SJSA1 (cell line): ENCODE data around the gene SLC39A1. TPM values are rescaled to one million over a fixed set of nuclear protein-coding genes. Genes with fewer than 3 reads are reported as not detected.
"Not testable (repeated sequence)": the region's sequence is repeated elsewhere in the genome, so short reads cannot be mapped to it uniquely, and the experiment has no call there.

Experiments used
- DNase-seq, 2 experiments: peaks; one replicate each; pipeline ENCODE4 v3.0.0-alpha.2; 2015 to 2020; ENCODE audit warnings: low spot score in 2 of 2, low read depth in 1 of 2
- H3K27ac ChIP-seq: fragments of 250-450 bp; sonication (Bioruptor Pico); 2 replicates; pipeline ENCODE4 v1.5.1; 2020; ENCODE audit warnings: mild to moderate bottlenecking, moderate library complexity
- H3K27me3 ChIP-seq: fragments of 250-450 bp; sonication (Bioruptor Pico); replicated peaks from 2 replicates; pipeline ENCODE4 v1.5.1; 2020; ENCODE audit warnings: mild to moderate bottlenecking, moderate library complexity
- H3K36me3 ChIP-seq: fragments of 250-450 bp; sonication (Bioruptor Pico); 2 replicates; pipeline ENCODE4 v1.5.1; 2020; ENCODE audit warnings: mild to moderate bottlenecking
- H3K4me1 ChIP-seq: fragments of 250-450 bp; sonication (Bioruptor Pico); replicated peaks from 2 replicates; pipeline ENCODE4 v1.6.1; 2021; ENCODE audit warnings: mild to moderate bottlenecking
- H3K4me3 ChIP-seq: fragments of 250-450 bp; sonication (Bioruptor Pico); 2 replicates; pipeline ENCODE4 v1.5.1; 2020; ENCODE audit warnings: mild to moderate bottlenecking
- H3K9me3 ChIP-seq: fragments of 250-450 bp; sonication (Bioruptor Pico); replicated peaks from 2 replicates; pipeline ENCODE4 v1.5.1; 2020; ENCODE audit warnings: mild to moderate bottlenecking
- total RNA-seq: library from RNA; depleted of rRNA; stranded (reverse); fragments of >200 nt; shearing (Covaris generic); gene quantifications from 2 replicates; pipeline ENCODE4 v1.2.3, GENCODE V29; 2014; rRNA removed

Gene SLC39A1, protein sequence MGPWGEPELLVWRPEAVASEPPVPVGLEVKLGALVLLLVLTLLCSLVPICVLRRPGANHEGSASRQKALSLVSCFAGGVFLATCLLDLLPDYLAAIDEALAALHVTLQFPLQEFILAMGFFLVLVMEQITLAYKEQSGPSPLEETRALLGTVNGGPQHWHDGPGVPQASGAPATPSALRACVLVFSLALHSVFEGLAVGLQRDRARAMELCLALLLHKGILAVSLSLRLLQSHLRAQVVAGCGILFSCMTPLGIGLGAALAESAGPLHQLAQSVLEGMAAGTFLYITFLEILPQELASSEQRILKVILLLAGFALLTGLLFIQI
- total RNA-seq: 141 and 153 TPM in 2 replicates

DNA sequence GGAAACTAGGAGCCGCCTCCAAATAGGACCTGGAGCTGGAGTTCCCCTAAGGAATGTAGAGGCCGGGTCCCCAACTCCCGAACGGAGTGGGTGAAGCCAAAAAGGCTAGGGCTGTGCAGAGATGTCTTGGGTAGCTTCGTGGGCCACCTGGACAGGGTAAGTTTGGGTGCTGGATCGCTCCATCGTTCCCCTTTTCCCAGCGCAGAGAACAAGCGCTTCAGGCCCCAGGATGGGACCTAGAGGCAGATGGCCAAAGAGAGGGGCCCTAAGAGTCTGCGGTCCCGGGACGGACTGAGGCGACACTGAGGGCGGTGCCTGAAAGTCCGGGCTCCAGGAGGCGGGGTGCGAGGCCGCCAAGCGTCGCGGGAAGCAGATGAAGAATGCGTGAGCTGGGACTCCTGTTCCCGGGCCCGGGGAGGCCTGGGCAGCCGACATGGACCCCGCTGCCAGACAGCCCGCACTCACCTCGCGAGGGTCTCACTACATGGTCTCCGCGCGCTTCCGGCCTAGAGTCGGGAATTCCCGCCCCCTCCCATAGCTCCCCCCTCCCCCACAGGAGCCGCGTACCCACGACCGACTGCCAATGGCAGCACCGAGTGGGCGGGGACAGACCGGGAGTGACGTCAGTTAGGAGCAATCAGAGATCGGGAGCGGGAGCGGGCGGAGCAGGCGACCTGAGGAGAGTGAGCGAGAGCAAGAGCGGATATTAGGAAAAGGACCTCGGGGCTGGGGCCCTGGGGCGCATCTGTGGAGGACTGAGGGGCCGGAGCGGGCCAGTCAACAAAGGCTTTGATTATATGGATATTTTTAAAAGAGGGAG is at the start of gene SLC39A1:
Gene SLC39A1 (minus strand): TSS at position 508 of the 820 bp plus-strand sequence. CDS start 822 bp downstream, outside the sequence.
- Histone ChIP-seq H3K27me3 (no peaks in the 10 kb centered on the region), H3K27ac (peak within 1 kb of the TSS; percentile 80), H3K4me1 (peaks cover 38% of the 10 kb centered on the region), H3K9me3 (no peaks in the 10 kb centered on the region), H3K36me3 (peaks cover 32% of the 10 kb centered on the region), H3K4me3 (peak within 1 kb of the TSS; percentile 53)
- DNase-seq: peak; percentile 93 to 99

DNA sequence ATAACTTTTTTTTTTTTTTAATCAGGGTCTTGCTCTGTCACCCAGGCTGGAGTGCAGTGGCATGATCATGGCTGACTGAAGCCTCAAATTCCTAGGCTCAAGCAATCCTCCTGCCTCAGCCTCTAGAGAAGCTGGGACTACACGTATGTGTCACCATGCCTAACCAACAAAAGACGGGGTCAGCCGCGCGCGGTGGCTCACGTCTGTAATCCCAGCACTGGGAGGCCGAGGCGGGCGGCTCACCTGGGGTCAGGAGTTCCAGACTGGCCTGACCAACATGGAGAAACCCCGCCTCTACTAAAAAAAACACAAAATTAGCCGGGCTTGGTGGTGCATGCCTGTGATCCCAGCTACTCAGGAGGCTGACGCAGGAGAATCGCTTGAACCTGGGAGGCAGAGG is 49.2 kb upstream of the SLC39A1 start:
- H3K27me3 ChIP-seq, H3K4me1 ChIP-seq, H3K27ac ChIP-seq, H3K36me3 ChIP-seq, H3K4me3 ChIP-seq, DNase-seq, H3K9me3 ChIP-seq: not testable (repeated sequence)

DNA sequence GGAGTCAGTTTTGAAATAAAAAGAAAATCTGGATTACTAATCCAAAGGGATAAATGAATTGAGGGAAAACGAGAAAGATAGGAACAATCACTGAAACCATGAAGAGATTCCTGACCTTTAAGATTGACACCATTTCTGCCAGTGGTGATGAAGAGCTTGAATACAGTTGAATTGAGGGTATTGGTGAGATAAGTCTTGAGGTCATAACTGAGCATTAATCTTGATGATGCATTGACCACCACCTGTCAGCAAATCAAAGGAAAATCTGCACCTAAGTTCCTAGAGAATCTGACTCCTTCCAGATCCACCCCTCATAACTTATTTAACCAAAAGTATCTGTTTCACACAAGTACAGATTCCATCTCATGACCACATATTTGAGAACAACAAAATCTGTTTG is 48.8 kb upstream of the SLC39A1 start:
- peaks cover 4% of the 10 kb centered on the region; the same call in 1 of the 2 replicates for H3K4me1 ChIP-seq
- H3K36me3 ChIP-seq: no peaks in the 10 kb centered on the region
- H3K27ac ChIP-seq: no peak overlapping the region
- no peaks in the 10 kb centered on the region for H3K27me3 ChIP-seq
- DNase-seq: no peak
- no peak overlapping the region for H3K4me3 ChIP-seq
- no peaks in the 10 kb centered on the region for H3K9me3 ChIP-seq

DNA sequence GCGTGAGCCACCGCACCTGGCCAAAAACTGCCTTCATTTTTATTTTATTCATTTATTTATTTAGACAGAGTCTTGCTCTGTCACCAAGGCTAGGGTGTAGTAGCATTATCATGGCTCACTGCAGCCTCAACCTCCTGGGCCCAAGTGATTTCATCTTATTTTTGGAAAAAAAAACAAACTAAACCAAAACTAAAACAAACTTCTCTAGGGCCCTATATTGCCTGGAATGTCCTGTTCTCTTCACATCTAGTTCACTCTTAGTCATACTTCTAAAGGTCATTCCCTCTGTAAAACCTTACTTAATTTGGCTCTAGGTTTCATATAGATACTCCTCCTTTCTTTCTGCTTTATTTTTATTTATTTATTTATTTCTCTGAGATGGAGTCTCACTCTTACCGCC is 42.8 kb upstream of the SLC39A1 start:
- Histone ChIP-seq H3K36me3 (no peaks in the 10 kb centered on the region), H3K9me3 (no peaks in the 10 kb centered on the region), H3K27ac (peak overlapping the region; percentile 45; the same call in 1 of the 2 replicates), H3K4me3 (no peak overlapping the region), H3K4me1 (peaks cover 27% of the 10 kb centered on the region), H3K27me3 (no peaks in the 10 kb centered on the region)
- peak; percentile 66 to 74 for DNase-seq

DNA sequence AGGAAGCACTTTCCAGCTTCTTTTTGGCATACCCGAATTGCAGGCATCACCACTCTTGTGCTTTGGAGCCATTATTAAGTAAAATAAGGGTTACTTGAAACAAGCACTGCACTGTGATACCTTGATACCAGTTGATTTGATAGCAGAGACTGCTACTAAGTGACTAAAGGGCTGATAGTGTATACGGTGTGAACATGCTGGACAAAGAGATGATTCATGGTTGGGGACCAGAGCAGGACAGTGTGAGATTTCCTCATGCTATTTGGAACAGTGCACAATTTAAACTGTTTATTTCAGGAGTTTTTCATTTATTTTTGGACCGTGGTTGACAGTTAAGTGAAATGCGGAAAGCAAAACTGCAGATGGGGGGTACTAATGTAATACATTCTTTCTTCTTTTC is 37.1 kb upstream of the SLC39A1 start:
- no peaks in the 10 kb centered on the region for H3K27me3 ChIP-seq
- H3K36me3 ChIP-seq: peaks cover 3% of the 10 kb centered on the region
- no peak overlapping the region for H3K4me3 ChIP-seq
- H3K27ac ChIP-seq: peak overlapping the region; percentile 52
- peak in 1 of 2 experiments; percentile 36 for DNase-seq
- no peaks in the 10 kb centered on the region for H3K9me3 ChIP-seq
- H3K4me1 ChIP-seq: peaks cover 29% of the 10 kb centered on the region

DNA sequence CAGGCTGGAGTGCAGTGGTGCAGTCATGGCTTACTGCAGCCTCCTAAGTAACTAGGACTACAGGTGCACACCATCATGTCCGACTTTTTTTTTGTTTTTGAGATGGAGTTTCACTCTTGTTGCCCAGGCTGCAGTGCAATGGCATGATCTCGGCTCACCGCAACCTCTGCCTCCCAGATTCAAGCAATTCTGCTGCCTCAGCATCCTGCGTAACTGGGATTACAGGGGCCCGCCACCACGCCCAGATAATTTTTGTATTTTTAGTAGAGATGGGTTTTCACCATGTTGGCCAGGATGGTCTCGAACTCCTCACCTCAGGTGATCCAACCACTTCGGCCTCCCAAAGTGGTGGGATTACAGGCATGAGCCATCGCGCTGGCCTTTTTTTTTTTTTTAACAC is 33.5 kb upstream of the SLC39A1 start:
- H3K27me3 ChIP-seq, H3K4me3 ChIP-seq, H3K9me3 ChIP-seq, H3K27ac ChIP-seq, DNase-seq: not testable (repeated sequence)
- peaks cover 26% of the 10 kb centered on the region for H3K4me1 ChIP-seq
- peaks cover 39% of the 10 kb centered on the region for H3K36me3 ChIP-seq

DNA sequence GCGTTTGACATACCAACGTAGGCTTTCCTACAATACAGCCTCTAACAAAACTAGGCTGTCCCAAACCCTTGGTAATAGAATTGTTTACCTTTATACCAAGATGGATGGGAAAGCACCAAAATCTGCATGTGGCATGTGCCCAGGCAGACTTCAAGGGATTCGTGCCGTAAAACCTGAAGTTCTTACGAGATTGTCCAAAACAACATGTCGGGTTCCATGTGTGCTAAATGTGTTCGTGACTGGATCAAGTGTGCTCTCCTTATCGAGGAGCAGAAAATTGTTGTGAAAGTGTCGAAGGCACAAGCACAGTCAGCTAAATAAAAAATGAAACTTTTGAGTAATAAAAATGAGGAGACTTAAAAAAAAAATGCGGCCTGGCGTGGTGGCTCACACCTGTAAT is 32.3 kb upstream of the SLC39A1 start:
- Histone ChIP-seq H3K4me1 (peaks cover 21% of the 10 kb centered on the region), H3K9me3 (no peaks in the 10 kb centered on the region), H3K27ac (no peak overlapping the region), H3K27me3 (no peaks in the 10 kb centered on the region), H3K4me3 (no peak overlapping the region), H3K36me3 (peaks cover 51% of the 10 kb centered on the region)
- no peak for DNase-seq

DNA sequence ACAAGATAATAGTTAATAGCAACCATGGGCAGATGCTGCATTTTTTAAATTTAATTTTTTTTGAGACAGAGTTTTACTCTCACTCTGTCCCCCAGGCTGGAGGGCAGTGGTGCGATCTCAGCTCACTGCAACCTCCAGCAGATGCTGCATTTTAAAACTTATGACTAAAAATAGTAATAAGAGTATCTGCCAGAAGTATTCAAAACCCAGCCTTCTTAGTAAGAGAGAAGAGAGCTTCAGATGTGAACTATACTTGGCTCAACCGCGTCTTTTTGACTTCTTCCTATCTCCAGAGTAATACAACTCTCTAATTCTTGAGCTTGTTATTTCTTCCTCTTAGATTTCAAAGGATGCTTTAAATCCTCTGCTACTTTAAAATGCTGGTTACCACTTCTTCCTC is 31.9 kb upstream of the SLC39A1 start:
- H3K9me3 ChIP-seq: no peaks in the 10 kb centered on the region
- H3K27ac ChIP-seq: no peak overlapping the region
- peaks cover 19% of the 10 kb centered on the region for H3K4me1 ChIP-seq
- no peak overlapping the region for H3K4me3 ChIP-seq
- H3K27me3 ChIP-seq: no peaks in the 10 kb centered on the region
- no peak for DNase-seq
- H3K36me3 ChIP-seq: peaks cover 51% of the 10 kb centered on the region

DNA sequence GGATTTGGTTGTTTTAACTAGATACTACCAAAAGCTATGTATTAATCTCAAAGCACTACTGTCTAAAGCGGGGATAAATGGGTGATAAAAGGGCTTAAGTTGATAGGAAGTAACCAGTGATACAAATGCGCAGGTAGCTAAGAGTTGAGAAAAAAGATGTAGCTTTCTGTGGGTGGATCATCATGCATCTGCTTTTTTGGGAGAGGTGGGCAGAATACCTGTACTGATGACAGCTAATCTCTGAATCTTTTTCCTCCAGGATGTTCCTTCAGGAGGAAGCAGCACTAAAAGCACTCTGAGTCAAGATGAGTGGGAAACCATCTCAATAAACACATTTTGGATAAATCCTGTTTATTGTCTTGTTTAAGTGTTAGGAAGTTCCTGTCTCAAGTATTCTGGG is 28.5 kb upstream of the SLC39A1 start:
- H3K27ac ChIP-seq: peak overlapping the region; percentile 88; the same call in 1 of the 2 replicates
- peak overlapping the region; percentile 62 for H3K4me3 ChIP-seq
- peaks cover 22% of the 10 kb centered on the region for H3K4me1 ChIP-seq
- H3K9me3 ChIP-seq: no peaks in the 10 kb centered on the region
- H3K27me3 ChIP-seq: no peaks in the 10 kb centered on the region
- DNase-seq: no peak
- H3K36me3 ChIP-seq: peaks cover 51% of the 10 kb centered on the region

DNA sequence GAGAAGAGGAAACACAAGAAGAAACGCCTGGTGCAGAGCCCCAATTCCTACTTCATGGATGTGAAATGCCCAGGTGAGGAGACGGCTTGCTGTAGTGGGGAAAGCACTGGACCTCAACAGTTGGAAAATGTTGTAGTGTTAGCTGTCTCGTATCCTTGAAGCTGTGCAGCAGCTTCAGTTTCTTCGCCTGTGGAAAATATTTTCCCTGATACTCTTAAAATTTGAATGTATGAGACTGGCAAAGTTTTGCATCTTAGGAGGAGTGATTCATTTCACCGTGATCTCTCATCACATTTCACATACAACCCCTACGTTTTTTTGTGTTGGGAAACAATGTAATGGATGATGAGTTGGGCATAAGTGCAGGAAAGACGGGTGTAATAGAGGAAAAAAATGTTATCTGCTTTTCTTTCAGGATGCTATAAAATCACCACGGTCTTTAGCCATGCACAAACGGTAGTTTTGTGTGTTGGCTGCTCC is 27.9 kb upstream of the SLC39A1 start:
- peaks cover 26% of the 10 kb centered on the region for H3K4me1 ChIP-seq
- peaks cover 51% of the 10 kb centered on the region for H3K36me3 ChIP-seq
- H3K9me3 ChIP-seq: no peaks in the 10 kb centered on the region
- no peaks in the 10 kb centered on the region for H3K27me3 ChIP-seq
- H3K4me3 ChIP-seq: peak overlapping the region; percentile 62
- DNase-seq: no peak
- H3K27ac ChIP-seq: peak overlapping the region; percentile 88

DNA sequence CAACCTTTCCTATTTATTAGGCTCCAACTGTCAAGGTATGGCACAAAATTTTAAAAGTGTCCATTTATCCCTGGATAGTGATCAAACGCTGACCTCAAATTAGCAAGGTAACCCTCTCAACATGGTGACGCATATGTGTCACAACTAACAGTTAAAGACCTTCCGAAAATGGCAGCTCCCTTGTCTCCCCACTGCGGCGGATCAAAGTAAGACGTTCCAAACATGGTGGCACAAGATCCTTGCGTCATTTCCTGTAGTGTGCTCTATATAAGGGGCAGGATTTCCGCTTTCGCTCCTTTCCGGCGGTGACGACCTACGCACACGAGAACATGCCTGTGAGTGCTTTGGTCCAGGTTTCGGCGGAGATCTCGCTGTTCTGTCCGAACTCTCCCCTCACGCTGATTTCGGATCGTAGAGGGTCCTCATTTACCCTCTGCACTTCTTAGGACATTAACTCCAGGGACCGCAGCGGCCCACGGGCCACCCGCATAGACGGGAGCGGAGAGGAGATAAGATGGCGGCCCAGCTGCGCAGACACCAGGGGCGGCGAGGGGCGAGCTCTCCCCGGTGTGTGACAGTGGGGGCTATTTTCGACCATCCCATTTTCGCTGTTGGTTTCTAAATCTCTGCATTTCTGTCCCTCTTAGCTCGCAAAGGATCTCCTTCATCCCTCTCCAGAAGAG is 27.3 kb upstream of the SLC39A1 start, which contains the start of gene RPS27:
Gene RPS27 (plus strand): TSS at position 295 of the 683 bp plus-strand sequence. CDS start 35 bp downstream, at position 330.
- Histone ChIP-seq H3K36me3 (peaks cover 50% of the 10 kb centered on the region), H3K27ac (peak within 1 kb of the TSS; percentile 88), H3K9me3 (no peaks in the 10 kb centered on the region), H3K27me3 (no peaks in the 10 kb centered on the region), H3K4me3 (peak within 1 kb of the TSS; percentile 62), H3K4me1 (peaks cover 26% of the 10 kb centered on the region)
- peak; percentile 94 to 95 for DNase-seq

DNA sequence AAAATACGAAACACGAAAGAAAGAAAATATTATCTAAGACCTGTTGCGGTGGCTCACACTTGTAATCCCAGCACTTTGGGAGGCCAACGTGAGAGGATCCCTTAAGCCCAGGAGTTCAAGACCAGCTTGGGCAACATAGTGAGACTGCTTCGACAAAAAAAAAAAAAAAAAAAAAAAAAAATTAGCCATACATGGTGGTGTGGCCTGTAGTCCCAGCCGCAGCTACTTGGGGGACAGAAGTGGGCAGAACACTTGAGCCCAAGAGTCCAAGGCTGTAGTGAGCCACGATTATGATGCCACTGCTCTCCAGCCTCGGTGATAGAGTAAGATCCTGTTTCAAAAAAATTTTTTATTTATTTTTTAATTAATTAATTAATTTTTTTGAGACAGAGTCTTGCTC is 24.3 kb upstream of the SLC39A1 start:
- H3K4me3 ChIP-seq: no peak overlapping the region
- no peaks in the 10 kb centered on the region for H3K27me3 ChIP-seq
- H3K4me1 ChIP-seq: peaks cover 34% of the 10 kb centered on the region
- H3K36me3 ChIP-seq: peaks cover 42% of the 10 kb centered on the region
- no peak for DNase-seq
- no peaks in the 10 kb centered on the region for H3K9me3 ChIP-seq
- no peak overlapping the region for H3K27ac ChIP-seq

DNA sequence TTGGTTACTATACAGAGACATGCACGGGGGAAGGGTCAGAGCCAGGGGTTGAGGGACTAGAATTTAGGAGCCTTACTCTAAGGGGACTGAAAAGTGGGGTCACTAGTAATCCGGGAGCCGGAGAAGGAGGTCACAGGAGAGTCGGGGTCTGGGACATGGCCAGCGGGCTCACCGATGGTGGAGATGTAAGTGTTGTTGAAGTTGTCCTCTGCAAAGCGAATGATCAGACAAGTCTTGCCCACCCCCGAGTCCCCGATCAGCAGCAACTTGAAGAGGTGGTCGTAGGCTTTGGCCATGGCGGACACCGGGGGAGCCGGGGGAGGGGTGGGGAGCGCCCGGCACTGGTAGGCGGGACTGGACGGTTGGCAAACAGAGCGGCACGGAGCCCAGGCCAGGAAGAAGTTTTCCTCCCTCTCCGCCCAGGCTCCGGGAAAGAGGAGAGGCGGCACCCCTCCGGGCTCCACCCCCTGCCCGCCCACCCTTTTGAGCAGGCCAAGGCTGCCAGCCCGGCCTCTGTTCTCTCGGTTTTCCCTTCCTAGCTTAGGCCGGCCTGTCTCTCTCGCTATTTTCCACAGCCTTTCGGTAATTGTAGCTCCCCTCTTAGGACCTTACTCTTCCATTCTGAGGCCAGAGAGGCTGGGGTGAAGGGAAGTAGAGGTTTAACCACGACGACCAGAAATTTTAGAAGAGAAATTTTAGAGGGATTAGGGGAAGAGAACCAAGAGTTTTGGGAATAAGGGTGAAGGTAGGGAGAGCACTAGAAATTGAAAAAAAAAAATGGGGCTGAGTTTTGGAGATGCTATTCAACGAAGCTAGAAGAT is 22.8 kb upstream of the SLC39A1 start, which contains the start of gene RAB13:
Gene RAB13 (minus strand): TSS at position 399 of the 821 bp plus-strand sequence. CDS start 103 bp downstream, at position 296.
- H3K27ac ChIP-seq: peak within 1 kb of the TSS; percentile 53
- peaks cover 23% of the 10 kb centered on the region for H3K4me1 ChIP-seq
- H3K36me3 ChIP-seq: peaks cover 36% of the 10 kb centered on the region
- no peaks in the 10 kb centered on the region for H3K9me3 ChIP-seq
- no peaks in the 10 kb centered on the region for H3K27me3 ChIP-seq
- DNase-seq: peak; percentile 85 to 89
- peak within 1 kb of the TSS; percentile 52 for H3K4me3 ChIP-seq
